Esophagus muscularis mucosa (tissue), 3 donors: Measurements from ENCODE around the gene CEP170B.

Experiments
- CTCF ChIP-seq, 3 experiments: fragments of 200-600 bp in 2 of 3; fragments of 450-650 bp in 1 of 3; sonication (generic) in 2 of 3; IDR thresholded peaks; one replicate each; pipeline ENCODE4 v1.5.1; 2017 to 2019; ENCODE audit warnings: antibody characterized with exemption in 3 of 3, mild to moderate bottlenecking in 2 of 3, moderate library complexity in 1 of 3
- POLR2AphosphoS5 ChIP-seq, 2 donors: sonication (generic); formaldehyde crosslinking; IDR thresholded peaks; one replicate each; pipeline ENCODE4 v1.6.1; 2017; ENCODE audit warnings: antibody characterized with exemption in 2 of 2

- no peak for TF ChIP-seq CTCF (IDR thresholded peaks at IDR 0.05)
- TF ChIP-seq POLR2AphosphoS5 (IDR thresholded peaks at IDR 0.05) = no peak
Observed at GRCh38 chr14:104875811-104876210, 10.7 kb downstream of the CEP170B start.
